ENCODE measurements around the gene ST3GAL4. TPM values are rescaled to one million over a fixed set of nuclear protein-coding genes. Genes with fewer than 3 reads are reported as not detected.

ST3GAL4 gene
- total RNA-seq, 1 experiment from 2014 or later, result 17.3 TPM

- TF ChIP-seq CREB1 (CRISPR knock-in tag; IDR thresholded peaks at IDR 0.05), result no peak
Measured at GRCh38 chr11:126452241-126453101, 97.0 kb downstream of the ST3GAL4 start (continued).

GRCh38 chr11:126456089-126456488 lies 100.6 kb downstream of the ST3GAL4 start:
- peaks cover 9% of the 10 kb centered on the region for H3K4me1 Mint-ChIP-seq
- no peak overlapping the region for H3K27ac Mint-ChIP-seq
- ChIA-PET POLR2A (no interaction called here), CTCF (no interaction called here)
- H3K9me3 Mint-ChIP-seq, result peaks cover 5% of the 10 kb centered on the region
- no peaks in the 10 kb centered on the region for H3K27me3 Mint-ChIP-seq (ENCODE audit: low read depth)
- no peak overlapping the region for H3K4me3 Mint-ChIP-seq
- TF ChIP-seq ZNF423 (CRISPR knock-in tag; IDR thresholded peaks at IDR 0.05) (no peak), ZNF317 (CRISPR knock-in tag; IDR thresholded peaks at IDR 0.05; ENCODE audit: borderline replicate concordance, low read depth) (no peak), ZNF671 (CRISPR knock-in tag; IDR thresholded peaks at IDR 0.05) (no peak), ZBTB21 (CRISPR knock-in tag; IDR thresholded peaks at IDR 0.05; ENCODE audit: borderline replicate concordance) (no peak), ZNF425 (CRISPR knock-in tag; conservative IDR thresholded peaks at IDR 0.05) (no peak), TCF7 (CRISPR knock-in tag; IDR thresholded peaks at IDR 0.05; ENCODE audit: low read depth) (no peak), ZNF416 (CRISPR knock-in tag; IDR thresholded peaks at IDR 0.05) (no peak), ARID4B (CRISPR knock-in tag; IDR thresholded peaks at IDR 0.05; ENCODE audit: borderline replicate concordance) (no peak), CREM (CRISPR knock-in tag; IDR thresholded peaks at IDR 0.05) (no peak), SOX15 (CRISPR knock-in tag; IDR thresholded peaks at IDR 0.05) (no peak), OVOL2 (CRISPR knock-in tag; IDR thresholded peaks at IDR 0.05; ENCODE audit: borderline replicate concordance) (no peak), MXD4 (CRISPR knock-in tag; IDR thresholded peaks at IDR 0.05; ENCODE audit: borderline replicate concordance) (no peak)
- TF ChIP-seq, protein P1, sequence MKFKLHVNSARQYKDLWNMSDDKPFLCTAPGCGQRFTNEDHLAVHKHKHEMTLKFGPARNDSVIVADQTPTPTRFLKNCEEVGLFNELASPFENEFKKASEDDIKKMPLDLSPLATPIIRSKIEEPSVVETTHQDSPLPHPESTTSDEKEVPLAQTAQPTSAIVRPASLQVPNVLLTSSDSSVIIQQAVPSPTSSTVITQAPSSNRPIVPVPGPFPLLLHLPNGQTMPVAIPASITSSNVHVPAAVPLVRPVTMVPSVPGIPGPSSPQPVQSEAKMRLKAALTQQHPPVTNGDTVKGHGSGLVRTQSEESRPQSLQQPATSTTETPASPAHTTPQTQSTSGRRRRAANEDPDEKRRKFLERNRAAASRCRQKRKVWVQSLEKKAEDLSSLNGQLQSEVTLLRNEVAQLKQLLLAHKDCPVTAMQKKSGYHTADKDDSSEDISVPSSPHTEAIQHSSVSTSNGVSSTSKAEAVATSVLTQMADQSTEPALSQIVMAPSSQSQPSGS (CRISPR knock-in tag; IDR thresholded peaks at IDR 0.05; ENCODE audit: borderline replicate concordance, low read depth), result no peak
- TF ChIP-seq, protein P2, sequence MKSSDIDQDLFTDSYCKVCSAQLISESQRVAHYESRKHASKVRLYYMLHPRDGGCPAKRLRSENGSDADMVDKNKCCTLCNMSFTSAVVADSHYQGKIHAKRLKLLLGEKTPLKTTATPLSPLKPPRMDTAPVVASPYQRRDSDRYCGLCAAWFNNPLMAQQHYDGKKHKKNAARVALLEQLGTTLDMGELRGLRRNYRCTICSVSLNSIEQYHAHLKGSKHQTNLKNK (CRISPR knock-in tag; IDR thresholded peaks at IDR 0.05), result no peak
- no peak for DNase-seq (ENCODE audit: low spot score)
- ATAC-seq, result no peak
- peaks cover 5% of the 10 kb centered on the region; the same call in 1 of the 2 replicates for H3K36me3 Mint-ChIP-seq
